ENCODE measurements around the gene BRD1.
"Not testable (repeated sequence)": the region's sequence is repeated elsewhere in the genome, so short reads cannot be mapped to it uniquely, and the experiment has no call there.

Gene BRD1

DNA sequence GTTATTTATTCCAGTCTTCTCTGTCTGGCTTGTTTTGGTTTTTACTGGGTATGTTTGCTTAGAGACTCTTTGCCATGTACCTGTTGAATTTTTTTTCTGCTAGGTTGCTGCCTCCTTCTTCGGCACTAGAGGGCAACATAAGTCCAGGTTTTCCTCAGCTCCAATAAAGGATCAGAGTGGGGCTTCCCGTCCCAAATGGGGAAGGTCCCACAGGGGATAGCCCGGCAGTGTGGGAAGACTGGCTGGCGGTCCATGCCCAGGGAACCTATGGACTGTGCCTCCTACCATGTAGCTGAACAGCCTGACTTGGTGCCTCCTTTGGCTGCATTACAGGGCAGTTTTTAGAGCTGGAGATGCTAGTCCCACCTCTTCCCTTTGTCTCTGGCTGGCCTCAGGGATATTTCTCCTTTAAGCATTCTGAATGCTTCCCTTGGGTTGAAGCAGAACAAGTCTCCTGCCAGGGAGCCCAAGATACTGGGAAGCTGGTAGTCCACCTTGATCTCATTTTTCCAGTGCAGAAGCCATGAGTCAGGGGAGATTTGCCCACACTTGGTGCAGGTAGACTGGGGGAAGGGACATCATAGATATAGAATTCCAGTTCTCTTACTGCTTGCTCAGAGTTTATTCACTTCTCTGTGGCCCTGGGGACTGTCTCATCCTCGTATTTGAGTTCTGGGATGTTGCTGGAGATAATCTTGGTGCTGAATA lies 60.2 kb downstream of the BRD1 start:
- DNase-seq: peak; percentile 62

DNA sequence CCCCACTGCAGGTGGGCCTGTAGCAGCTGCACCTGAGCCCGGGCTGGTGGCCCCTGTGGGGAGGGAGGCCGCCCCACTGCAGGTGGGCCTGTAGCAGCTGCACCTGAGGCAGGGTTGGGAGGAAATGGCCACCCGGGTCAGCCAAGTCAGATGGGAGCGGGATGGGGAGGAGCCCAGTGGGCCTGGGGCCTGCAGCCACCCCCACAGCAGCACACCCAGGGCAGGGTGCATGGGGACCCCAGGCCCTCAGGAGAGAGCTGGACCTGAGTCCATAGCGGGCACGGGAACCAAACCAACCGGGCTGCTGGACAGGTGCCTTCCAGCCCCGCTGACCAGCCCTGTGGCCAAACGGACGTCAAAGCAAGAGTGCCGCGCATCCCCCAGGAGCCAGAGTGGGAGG lies 61.7 kb downstream of the BRD1 start:
- no peak for DNase-seq

DNA sequence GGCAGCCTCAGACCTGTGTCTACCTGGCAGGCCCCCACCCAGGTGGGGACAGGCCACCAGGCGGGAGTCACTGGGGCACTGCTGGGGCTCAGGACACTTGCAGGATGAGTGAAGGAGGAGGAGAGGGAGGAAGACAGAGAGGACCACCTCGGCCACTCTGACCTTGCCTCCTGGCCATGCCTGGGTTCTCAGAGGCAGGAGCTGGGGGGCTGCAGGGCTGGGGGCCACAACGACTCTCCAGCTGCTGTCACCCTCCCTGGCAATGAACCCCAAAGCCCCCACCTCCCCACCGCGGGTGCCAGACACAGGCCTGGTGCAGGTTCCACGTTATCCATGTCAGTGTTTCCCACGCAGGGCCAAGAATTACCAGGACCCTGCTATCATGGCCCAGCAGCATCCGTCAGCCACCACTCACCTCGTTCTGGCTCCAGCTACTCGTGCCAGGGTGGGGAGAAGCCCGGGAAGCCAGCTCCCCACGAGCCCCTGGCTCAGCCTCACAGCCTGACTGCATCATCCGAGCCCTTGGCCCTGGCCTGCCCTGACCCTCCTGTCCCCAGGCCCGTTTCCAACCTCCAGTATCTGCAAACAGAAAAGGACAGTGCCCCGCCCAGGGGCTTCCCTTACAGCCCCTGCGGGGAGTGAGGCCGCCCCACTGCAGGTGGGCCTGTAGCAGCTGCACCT lies 62.4 kb downstream of the BRD1 start:
- DNase-seq: no peak

DNA sequence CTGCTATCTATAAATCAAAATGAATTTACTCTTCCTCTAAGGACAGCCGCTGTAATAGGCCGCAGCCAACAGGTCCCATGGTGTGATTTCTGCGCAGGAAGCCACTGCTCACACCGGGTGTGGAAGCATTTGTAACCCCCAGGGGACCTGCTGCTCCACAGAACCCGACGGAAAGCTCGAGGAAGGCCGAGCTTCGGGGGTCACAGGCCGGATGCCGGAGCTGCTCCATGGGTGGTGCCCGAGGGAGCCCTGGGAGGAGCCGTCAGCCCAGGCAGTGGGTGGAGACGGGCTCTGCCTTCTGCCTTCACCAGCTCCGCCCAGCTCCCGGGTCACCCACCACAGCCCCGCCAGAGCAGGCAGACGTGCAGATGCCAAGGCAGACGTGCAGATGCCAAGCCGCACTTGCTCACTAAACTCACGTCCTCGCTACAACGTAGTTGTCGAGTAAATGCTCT lies 63.5 kb downstream of the BRD1 start:
- DNase-seq: no peak

DNA sequence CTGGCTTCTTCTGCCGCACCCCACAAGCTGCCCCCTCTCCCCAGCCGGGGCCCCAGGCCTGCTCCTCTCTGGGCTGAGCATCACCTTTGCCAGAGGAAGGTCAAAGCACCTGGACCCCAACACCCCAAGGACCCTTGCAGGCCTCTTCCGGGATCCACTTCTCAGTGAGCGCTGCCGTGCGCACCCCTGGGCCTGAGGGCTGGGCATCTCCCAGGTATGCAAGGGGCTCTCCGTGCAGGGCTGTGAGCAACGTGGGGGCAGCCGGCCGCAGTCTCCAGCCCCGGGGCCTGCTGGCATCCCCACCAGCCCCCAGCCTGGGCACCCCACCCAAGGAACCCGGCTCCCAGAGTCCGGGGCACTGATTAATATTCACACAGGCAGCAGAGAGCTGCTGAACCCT lies 64.0 kb downstream of the BRD1 start:
- DNase-seq: no peak

DNA sequence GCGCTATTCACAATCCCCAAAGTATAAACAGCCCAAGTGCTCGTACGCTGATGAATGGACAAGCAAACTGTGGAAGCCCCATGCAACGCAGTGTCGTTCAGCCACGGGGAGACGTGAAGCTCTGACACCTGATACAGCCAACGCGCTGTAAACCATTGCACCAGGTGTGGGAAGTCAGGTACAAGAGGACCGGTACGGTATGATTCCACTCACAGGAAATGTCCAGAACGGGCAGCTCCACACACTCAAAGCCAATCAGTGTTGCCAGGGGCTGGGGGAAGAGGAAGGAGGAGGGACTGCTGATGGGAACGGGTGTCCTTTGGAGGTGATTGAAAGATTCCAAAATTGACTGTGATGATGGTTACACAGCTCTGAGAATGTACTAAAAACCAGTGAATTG lies 64.5 kb downstream of the BRD1 start:
- DNase-seq: no peak

DNA sequence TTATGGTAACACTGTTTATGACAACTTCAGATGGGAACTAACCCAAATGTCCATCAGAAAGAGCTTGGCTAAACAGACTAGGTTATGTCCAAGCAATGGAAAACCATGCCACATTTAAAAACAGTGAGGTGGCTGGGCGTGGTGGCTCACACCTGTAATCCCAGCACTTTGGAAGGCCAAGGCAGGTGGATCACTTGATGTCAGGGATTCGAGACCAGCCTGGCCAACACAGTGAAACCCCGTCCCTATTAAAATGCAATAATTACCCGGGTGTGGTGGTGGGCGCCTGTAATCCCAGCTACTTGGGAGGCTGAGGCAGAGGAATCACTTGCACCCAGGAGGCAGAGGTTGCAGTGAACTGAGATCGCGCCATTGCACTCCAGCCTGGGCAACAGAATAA lies 65.1 kb downstream of the BRD1 start:
- not testable (repeated sequence) for DNase-seq

DNA sequence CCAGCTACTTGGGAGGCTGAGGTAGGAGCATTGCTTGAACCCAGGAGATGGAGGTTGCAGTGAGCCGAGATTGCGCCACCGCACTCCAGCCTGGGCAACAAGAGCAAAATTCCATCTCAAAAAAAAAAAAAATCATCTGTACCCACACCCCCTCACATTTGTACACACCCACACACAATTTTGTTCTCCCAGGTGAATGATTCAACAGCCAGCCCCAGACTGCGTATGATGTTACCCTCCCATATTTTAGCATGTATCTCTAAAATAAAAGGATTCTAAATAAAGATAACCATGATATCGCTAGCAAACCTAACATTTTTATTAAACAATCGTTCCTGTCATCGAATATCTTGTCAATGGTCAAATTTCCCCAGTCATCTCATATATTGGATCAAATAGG lies 65.8 kb downstream of the BRD1 start:
- DNase-seq: no peak

DNA sequence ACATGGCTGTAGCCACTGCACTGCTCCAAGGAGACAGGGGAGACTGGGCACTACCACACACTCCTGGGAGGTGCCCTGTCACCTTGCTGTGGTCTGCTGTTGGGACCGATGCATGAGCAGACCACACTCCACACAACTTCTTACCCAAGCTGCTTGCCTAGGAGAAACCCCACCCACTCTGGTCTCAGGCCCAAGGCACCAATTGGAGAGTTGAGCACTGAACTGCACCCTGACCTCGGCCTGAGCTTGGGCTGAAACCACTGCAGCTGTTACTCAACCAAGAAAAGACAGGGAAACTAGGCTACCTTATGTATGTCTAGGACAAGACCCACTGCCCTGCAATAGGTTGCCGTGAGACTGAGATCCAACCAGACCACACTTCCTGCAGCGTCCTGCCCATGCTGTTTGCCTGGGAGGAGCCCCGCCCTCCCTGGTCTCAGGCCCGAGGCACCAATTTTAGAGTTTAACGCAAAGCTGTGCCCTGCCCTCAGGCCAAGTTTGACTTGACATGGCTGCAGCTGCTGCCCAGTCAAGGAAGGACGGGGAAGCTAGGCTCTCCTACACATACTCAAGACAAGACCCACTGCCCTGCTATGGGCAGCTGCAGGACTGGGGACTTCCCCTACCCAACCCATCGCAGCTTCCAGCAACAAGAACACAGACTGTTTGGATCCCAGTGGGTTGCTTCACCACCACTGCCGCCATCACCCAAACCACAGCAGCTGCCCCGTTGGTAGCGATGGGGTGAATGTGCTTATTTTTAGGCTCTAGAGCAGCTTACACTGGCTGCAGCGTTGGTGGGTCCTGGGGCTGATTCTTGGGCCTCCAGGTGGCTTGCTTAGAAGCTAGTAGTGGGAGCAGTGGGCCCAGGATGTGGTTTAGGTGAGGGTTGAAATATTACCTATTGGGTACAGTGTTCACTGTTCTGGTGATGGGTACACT lies 66.8 kb downstream of the BRD1 start:
- no peak for DNase-seq

DNA sequence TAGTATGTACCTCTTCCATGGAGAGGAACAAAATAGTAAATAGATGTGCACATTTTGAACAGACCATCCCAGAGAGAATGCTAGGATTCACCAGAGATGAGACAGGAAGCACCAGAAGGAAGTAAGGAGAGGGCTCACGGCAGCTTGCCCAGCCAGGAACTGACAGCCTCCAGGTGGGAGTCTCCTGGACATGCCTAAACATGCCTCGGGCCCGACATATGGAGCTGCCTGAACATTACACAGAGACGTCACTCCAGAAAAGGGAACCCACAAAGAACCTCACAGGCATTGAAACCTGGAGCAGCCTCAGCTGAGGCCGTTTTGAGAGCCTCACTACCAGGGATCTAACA lies 67.4 kb downstream of the BRD1 start:
- no peak for DNase-seq

DNA sequence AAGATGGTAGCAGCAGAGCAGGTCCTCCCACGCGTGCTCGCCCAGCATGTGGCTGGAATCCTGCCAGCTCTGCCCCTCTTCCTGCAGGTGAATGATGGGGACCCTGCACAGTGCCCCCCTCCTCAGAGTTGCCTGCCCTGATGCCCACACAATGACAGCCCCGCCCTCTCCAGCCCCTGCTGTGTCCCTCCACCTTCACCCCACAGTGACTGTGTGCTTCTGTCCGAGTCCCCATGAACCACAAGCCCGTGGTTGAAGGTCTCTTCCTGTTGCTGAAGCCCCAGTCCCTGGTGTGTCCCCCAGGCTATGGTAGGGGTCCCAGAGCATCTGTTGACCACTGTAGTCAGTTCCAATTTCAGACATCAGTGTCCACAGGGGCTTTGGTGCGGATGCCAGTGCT lies 71.0 kb downstream of the BRD1 start:
- no peak for DNase-seq

DNA sequence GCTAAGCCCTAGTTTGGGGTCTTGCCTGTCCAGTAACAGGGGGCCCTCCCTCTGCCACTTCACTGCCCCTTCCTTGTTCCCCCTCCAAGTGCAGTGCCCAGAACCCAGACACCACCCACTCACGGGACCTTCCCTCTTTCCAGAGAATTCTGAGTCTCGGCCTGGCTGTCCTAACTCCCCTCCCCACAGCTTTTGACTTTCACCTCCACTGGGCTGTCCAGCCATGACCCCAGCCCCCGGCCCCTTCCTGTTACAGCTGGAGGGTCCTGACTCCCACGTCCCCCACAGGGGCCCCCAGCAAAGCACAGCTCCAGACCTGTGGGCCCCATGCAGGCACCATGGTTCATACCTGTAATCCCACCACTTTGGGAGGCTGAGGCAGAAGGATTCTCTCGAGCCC lies 71.5 kb downstream of the BRD1 start:
- DNase-seq: no peak

DNA sequence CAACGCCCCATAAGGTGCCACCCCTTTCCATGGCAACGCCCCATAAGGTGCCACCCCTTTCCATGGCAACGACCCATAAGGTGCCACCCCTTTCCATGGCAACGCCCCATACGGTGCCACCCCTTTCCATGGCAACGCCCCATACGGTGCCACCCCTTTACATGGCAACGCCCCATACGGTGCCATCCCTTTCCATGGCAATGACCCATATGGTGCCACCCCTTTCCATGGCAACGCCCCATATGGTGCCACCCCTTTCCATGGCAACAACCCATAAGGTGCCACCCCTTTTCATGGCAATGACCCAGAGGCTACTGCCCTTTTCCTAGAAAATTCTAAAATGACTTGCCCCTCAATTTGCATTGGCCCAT lies 72.1 kb downstream of the BRD1 start:
- DNase-seq: no peak

DNA sequence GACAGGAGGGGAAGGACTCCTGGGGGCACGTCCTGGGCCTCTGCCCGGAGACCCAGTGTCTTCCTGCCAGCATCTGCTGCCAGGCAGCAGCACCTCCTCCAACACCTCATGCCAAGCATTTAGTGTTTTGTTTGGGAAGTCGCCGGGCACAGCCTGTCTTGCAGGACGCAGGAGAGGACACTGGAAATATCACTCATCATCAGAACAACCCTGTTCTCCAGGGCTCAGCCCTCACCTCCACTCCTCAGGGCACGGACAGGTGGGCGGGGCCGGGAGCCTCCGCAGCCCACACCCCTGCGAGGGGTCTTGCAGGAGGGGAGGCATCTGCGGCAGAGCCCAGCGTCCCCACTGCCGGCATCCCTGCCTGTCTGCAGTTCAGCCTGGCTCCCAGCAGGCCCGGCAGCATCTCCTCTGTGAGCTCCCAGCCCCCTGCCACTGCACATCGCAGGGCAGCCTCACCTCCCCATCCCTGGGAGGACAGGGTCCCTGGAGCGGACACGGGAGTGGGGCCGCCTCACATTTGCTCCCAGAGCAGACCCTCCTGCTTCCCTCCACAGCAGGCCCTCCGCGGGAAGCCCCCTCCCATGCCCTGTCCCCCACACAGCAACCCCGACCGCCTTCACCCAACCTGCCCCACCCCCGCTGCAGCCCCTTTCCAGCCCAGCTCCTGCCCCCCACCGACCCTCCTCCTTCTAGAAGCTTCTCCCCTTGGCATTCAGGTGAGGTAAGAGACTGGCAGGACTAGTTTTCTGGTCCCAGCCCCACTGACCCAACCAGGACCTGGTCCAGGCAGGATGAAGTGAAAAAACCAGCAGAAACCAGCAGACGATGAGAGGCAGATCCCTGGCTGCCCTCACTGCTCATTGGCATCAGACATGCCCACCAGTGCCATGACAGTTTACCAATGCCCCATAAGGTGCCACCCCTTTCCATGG lies 72.7 kb downstream of the BRD1 start:
- no peak for DNase-seq

DNA sequence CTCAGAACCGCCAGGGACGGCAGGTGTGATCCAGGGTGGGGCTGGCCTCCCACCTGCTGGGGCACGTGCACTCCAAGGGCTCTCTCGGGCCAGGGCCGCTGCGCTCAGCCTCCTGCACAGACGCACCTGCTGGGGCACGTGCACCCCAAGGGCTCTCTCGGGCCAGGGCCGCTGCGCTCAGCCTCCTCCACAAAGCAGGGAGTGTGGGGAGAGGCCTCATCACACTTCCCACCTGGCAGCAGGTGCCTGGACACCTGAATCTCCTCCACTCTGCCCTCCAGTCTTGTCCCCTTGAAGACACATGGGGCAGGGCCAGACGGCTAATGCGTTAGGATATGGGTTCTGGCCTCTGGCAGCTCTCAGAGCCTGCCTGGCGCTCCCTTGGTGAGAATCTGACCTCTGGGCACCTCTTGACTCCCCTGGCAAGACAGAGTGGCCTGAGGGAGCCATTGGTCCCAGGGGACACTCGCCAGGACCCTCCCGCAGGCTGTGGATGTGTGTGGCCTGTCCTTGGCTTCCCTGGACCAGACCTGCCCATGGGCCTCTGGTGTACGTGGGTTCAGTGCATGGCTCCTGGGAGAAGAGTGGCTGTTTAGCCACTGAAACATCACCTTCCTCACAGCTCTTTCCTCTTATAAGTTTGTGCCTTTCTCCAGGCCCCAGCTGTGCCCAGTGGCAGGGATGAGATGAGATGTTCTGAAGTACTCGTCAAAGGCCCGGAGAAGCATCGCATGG lies 73.5 kb downstream of the BRD1 start:
- no peak for DNase-seq

DNA sequence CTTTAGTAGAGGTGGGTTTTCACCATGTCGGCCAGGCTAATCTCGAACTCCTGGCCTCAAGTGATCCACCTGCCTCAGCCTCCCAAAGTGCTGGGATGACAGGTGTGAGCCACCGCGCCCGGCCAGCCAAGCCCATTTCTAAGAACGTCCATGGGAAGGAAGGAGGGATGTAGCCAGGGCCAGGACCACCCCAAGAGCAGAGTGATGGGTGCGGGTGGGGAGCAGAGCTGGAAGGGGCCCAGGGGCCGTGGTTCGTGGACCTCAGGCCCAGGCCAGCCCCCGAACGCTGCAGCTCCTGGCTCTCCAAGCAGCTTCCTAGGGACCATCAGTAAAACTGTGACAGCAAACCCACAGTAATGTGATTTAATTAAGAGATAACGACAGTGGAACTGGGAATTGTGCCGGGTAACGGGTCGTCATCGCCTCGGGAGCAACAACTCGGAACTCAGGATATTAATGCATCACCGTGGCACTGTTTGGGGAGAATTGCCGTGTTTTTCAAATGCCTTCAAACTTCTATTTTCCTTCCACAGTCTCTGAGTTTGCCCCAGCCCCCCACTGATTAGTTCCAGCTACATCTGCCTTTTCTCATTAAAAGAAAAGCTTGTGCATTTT lies 74.3 kb downstream of the BRD1 start:
- DNase-seq: no peak

DNA sequence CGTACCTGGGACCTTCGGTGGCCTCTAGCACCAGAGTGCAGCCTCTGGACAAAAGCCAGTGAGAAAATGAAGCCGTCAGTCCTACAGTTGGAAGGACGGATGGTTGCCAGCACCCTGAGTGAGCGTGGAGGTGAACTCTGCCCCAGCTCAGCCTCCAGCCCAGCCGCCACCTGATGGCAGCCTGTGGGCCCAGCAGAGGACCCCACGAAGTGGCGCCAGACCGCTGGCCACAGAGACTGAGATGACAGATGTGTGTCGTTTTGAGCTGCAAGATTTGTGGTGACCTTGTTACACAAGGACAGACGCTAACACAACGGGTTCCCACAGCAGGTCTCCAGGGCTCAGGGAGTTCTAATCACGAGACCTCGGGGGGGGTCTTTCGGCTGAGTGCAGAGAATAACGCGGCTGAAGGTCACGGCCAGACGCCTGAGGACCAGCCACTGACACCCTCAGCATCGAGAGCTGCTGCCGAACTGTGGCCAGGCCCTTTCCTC lies 75.0 kb downstream of the BRD1 start:
- peak; percentile 74 for DNase-seq

DNA sequence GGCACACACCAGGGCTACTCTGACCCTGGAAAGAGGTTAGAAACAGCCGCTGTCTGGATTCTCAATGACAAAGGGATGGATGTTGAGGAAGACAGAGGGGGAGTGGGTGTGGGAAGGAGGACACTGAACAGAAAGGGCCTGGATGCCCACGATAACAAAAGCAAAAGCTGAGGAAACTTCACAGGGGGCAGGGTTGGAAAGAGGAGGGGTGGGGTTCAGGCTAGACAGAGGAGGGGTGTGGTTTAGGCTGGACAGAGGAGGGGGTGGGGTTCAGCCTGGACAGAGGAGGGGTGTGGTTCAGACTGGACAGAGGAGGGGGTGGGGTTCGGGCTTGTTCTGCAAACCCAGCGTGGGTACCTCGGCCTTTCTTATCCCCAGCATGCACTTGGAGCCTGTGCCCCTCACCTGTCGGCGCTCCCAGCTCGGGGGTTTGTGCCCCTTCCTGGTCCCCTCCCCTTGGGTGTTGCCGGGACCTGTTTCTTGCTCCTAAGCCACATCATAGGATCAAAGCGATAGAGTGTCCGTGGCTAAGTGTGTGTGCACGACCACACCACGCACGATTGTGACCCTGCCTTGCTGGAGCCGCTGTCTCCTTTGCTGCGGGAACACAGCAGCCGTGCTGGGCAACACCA lies 75.6 kb downstream of the BRD1 start:
- no peak for DNase-seq

DNA sequence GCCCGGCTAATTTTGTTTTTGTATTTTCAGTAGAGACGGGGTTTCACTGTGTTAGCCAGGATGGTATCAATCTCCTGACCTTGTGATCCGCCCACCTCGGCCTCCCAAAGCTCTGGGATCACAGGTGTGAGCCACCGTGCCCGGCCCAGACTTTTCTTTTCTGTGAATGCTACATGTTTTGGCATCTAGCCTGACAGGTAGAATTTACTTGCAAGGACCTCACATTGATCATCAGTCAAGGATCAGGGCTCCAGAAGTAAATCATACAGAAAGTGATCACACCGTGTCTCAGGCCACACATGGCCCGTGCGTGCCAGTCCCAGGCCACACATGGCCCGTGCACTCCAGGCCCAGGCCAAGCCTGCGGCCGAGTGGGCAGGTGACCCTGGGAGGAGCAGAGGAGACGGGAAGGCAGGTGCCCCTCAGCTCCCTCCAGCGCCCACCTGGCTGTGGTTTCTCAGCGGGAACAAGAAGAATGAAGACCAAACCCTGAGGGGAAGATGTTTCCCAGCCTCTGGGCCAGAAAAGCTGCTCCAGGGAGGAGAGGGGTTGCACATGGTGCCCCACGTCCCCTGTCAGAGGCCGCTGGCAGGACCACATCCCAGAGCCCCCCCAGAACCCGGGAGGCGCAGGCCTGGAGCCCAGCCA lies 76.2 kb downstream of the BRD1 start:
- no peak for DNase-seq

DNA sequence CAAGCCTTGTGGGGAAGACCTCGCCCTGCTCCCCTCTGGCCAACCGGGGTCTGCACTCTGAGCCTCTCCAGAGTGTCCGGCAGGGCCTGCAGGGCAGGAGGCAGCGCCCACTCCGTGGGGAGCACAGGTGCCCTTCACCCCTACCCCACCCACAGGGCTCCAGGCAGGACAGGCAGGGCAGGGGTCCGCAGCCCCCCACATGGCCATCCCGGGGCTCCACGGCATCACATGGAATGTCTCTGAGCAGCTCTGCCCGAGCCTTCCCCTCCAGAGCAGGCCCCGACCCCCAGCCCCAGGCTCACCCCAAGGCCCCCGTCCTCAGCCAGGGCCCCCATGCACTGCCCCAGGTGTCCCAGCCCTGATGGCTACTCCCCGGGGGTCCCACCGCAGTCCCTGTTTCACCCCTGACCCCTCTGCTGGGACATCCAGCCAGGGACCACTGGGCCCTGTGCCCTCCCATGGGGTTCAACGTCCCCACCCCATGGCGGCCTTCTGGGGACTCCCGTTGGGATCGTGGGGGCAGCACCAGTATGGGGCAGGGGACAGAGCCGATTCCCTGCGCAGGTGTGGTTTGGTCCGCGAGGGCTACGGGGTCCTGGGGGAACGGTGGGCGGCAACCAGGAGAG lies 77.7 kb downstream of the BRD1 start:
- no peak for DNase-seq
